Medulla oblongata (tissue), 1 donor: Measurements from ENCODE around the gene CCSER1.

Source experiments
- DNase-seq: peaks from one replicate; pipeline ENCODE4 v3.0.0-alpha.2; 2015; ENCODE audit errors: extremely low spot score

CCSER1 gene

DNA sequence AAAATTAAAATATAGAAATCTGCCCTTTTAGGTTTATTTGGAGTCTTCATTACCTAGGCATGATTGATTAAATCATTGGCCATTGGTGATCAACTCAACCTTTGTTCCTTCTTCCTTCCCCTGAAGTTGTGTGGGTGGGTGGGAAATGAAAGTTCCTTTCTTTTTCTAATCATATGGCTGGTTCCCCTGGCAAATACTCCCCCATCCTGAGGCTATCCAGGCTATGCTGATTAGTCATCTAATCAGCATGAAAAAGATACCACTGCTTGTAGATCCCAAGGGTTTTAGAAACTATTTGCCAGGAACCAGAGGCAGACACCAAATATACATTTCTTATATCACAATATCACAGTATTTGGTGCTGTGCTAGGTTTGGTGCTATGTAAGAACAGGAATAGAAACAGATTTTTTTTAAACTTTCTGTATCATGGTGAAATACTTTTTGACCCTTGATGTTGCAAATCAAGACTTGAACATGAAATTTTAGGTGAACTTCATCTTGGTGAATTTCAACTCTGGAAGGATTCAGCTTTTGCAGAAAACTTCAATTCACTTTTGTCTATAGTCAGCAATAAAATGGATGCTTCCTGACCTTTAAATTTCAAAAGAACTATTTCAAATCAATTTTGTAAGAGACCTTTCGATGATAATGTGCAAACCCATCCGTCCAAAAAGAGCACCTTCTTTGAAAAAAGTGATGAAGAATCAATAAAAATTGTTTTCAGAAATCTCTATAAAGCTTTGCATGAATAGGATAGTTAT lies 71.1 kb downstream of the CCSER1 start:
- DNase-seq = no peak

DNA sequence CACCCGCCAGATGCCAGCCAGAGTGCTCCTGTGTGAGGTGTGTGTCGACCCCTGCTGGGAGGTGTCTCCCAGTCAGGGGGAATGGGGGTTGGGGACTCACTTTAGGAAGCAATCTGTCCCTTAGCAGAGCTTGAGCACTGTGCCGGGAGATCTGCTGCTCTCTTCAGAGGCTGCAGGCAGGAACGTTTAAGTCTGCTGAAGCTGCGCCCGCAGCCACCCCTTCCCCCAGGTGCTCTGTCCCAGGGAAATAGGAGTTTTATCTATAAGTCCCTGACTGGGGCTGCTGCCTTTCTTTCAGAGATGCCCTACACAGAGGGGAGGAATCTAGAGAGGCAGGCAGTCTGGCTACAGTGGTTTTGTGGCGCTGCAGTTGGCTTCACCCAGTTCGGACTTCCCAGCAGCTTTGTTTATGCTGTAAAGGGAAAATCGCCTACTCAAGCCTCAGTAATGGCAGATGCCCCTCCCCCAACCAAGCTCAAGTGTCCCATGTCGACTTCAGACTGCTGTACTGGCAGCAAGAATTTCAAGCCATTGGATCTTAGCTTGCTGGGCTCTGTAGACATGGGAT lies 80.8 kb downstream of the CCSER1 start:
- no peak for DNase-seq

DNA sequence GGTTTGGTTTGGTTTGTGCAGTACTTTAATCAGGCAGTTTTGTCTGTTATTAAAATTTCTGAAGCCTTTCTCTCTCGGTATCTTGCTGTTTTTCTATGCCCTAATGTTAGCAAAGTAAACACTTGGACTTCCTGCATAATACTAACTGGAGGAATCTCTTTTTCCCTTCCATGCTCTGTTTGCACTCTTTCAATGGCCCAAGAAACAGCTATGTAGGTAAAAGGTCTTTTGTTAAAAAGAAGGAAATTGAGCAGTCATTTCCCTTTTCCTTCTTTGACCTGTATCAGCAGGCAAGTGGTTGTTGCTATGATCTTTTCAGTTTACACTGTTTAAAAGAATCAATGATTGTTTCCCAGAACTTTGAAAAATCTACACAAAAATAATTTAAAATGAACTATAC lies 82.7 kb downstream of the CCSER1 start:
- no peak for DNase-seq

DNA sequence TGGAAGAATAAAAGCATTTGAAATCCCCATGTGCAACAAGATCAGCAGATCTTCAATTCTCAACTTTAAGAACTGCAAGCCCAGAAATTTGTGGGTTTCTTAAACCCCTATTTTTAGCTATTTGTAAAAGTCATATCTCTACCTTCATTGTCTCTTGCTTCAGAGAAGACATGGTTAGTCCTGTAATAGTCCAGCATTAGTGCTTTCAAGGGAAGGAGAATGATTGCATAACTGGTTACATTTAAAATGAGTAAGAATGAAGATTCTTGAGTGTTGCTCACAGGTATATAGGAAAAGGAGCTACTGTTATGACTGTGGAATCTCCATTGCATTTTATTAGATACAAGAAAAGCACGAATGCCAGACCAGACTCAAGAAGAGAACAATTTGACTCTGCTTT lies 84.0 kb downstream of the CCSER1 start:
- no peak for DNase-seq

DNA sequence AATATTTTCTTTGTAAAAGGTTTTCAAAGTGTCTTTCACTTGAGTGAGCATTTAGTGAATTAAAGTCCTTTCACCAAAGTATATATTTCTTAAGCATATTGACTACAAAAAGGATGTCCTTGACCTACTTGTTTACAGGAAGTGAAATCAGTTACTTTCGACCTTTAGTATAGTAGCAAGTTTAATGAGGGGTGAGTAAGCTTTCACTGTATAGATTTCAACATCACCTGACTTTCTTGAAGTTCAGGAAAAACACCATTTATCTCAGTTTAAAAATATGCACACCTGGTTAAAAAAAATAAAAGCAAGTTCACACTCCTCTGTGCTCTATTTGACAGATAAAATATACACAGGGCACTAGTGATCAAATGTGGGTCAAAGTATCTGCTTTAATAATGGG lies 88.1 kb downstream of the CCSER1 start:
- DNase-seq = no peak

DNA sequence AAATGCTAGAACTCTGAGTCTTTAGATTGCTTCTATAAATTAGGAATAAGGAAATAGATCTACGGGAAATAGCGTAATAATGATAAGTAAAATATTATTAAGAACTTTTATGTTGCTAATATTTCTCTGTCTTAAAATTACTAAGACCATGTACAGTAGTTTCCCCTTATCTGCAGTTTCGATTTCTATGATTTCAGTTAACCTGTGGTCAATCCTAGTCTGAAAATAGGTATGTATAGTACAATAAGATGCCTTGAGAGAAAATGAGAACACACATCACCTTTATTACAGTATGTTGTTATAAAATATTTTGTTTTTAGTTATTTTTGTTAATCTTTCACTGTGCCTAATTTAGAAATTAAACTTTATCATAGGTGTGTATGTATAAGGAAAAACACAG lies 92.6 kb downstream of the CCSER1 start:
- no peak for DNase-seq

DNA sequence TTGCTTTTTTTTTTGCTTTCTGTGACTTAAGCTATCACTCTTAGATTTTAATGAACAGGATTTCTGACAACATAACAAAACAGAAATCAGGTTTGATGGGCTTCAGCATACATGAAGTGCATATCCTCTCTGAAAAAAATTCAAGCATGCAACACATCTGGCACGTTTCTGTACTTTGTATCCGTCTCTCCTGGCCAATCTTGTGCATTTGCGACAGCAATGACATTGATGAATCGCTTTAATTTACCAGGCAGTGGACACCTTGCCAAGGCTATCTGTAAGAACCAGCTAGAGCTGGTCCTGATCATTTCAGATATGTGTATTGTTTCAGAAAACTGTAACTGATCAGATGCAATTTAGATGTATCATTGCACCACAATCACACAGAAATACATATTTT lies 93.3 kb downstream of the CCSER1 start:
- no peak for DNase-seq

DNA sequence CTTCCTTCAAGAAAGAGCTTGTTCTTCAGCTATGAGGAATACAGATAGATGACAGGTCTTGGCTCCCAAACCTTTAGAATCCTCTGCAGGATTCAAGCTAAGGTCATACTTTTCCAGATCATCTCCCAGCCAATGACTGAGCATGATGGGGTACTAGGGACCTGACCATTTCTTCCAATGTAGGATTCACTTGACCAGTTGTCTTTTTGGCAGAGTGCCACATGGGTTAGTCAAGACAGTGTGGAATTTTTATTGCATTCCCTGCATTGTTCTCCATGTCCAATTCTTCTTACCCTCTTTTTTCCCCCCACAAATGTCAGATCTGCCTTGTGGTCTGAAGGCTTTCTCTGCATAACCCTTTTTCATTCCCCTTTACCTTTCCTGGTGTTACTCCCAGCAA lies 99.5 kb downstream of the CCSER1 start:
- no peak for DNase-seq

DNA sequence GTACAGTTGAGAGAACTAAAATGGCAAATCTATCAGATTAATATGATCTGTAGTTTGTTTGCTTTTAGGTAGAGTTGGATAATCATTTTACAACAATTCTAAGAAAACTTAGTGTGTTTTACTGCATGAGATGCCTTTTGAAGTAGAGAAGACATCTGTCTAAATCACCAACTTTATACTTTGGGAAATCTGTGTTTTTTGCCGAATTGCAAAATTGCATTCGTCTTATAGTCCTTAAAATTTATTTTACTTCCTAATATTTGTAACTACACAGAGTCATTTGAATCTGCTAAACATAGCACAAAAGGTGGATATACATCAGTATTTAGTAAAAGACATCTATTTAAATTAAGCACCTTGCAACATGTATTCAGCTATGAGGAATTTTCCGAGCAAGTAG lies 100.0 kb downstream of the CCSER1 start:
- DNase-seq = no peak

DNA sequence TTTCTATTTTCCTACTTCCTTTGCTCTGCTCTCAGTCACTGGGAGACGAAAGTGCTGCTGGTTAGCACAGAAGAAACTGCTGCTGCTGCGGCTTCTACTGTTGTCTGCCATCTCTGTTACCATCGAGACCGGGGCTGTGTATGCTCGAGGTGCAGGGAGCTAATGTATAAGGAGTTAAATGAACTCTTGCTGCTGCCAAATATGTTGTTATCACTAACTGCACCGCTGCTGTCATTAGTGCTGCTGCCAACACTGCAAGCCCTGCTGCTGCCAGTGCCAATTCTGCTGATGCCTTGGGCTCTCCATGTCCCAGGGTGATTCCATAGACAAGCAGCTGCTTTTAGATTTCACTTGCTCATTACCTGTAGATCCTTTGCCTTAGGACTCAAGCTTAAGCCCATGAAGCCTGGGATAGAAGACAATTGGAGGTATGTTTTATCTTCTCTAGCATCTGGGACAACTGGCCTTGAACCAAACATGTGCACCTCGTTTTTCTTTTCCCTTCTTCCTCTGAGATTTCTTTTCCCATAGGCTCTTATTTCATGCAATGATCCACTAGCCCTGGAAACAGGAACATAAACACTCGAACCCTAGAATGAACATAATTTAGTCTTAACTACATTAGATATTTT lies 107.8 kb downstream of the CCSER1 start:
- no peak for DNase-seq

DNA sequence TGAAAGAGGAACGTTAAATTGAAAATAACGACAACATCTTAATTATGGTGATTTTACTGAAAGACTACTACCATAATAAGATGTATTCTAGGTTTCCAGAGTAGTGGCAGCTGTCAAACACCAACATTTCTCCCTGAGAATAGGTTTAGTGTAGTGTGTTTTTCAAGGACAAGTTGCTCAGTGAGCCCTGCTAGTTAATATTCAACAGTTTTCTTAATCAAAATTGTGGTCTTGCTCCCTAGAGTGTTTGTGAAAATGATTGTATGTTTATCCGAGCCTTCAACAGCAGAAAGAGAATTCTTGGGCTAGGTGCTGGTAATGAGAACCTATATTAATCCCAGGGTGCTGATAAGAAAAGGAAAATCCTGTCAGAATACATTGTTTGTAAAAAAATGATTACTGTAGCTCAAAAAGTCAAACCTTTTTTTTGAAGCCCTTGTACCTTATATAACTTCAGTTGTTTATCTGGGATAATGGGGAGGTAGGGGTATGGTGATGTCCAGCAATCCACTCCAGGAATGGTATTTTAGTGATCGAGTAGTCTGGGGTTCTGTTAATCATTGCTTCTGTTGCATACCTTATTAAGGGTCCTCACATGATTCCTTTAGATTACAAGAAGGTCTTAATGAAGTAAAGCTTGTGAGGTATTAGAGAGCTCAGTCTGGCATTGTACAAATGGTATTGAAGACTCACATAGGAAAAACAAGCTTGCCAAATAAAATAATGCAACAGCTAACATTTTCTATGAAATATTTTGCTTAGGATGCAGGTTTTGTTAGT lies 110.7 kb downstream of the CCSER1 start:
- DNase-seq = no peak

DNA sequence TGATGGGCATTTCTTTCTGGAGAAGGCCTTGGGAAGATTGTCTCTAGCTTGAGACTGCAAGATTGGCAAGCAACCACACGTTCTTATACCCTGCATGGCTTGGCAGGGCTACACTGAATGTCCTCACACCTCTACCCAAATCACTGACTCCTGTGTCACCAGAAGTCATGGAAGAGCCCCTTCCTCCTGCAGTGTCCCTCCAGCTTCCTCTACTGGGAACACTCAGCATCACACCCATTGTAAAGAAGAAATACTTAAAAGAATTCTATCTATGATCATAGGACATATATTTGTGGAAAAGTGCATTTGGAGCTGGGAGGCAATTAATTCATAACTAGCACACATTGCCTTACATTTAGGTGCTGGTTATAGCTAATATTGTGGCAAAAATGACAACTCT lies 113.1 kb downstream of the CCSER1 start:
- DNase-seq = no peak

DNA sequence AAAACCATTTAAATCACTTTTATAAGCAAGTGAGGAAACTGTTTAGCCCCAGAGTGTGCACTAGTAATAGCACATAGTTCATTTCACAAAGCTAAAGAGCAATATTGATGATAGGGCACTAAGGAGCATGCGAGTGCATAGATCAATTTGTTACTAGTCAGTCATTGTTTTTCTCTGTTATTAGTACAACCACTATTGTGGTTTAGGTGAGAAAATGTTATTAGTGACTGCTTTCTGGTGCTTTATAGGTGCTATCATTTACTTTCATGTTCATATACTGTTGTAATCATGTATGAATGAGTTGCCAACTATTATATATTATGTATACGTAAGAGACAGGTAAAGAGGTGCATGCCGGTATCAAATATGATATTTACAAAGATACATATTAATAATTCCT lies 113.8 kb downstream of the CCSER1 start:
- DNase-seq = no peak

DNA sequence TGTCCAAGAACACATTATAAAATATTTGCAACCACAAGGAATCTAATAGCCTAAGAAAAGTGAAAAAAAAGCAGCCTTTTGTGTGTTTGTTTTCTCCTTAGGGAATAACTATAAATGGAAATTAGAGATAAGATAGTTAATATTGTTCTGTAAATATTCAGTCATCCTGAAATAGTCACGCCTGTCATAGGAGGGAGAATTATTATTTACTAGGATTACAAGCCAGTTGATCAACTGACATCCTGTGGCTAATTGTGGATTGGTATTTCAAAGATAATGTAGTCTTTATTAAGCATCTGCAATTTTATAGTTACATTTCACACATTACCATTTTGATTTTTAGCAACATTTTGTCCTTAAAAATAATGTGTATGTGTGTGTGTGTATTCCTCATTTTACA lies 118.6 kb downstream of the CCSER1 start:
- DNase-seq = no peak

DNA sequence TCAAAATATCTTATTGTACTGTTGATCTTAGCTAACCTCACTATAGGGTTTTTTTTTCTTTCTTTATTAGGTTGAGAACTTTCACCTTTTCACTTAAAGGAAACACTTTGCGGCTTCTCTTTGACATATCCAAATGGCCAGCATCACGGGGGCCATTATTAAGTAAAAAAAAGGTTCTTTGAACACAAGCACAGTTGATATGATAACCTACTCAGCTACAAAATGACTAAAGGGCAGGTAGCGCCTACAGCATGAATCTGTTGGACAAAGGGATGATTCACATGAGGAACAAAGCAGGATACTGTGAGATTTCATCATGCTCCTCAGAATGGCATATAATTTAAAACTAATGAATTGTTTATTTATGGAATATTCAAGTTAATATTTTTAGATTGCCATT lies 119.6 kb downstream of the CCSER1 start:
- no peak for DNase-seq

DNA sequence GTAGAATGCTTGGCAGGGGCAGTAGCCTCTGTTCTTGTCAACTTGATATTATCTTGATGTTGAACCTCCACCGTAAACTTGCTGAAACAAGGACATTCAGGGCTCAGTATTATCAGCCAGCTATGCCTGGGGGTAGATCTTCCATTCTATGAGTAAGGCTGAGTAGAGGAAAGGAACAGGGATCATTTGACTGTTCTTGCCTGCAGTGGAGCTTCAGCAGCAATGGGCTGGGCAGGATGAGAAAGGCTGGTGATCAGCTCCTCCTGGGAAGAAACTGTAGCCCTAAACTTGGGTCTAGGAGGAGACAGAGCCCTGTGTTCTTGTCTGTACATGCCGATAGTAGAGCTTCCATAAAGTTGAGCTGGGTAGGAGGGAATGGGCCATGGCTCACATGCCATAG lies 127.2 kb downstream of the CCSER1 start:
- no peak for DNase-seq

DNA sequence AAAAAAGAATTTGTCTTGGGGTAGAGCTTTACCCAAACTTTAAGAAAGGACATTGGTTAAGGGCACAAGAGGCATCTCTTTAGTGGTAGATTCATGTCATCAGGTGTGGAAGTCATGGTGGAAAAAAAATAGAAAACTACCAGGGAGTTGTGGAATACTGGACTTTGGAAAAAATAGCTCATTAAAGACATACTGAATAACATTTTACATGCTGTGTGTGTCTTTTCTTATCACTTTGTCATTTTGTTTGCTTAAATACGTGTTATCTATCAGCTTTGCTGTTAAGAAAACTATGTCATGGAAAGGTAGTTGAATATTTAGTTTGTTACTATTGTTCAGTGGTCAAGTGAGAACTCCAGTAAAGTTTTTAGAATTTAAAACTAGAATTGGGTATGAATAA lies 147.0 kb downstream of the CCSER1 start:
- no peak for DNase-seq

DNA sequence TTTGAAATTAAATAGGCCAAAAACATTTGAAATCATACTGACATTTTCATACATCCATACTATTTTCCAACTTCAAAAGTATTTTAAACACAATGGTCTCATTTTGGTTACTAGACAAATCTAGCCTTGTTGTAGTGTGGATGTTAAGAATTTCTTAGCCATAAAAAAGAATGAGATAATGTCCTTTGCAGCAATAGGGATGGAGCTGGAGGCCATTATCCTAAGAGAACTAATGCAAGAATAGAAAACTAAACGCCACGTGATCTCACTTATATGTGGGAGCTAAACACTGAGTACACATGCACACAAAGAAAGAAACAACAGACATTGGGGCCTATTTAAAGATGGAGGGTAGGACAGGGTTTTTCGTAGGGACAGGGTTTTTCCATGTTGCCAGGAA lies 153.8 kb downstream of the CCSER1 start:
- no peak for DNase-seq

DNA sequence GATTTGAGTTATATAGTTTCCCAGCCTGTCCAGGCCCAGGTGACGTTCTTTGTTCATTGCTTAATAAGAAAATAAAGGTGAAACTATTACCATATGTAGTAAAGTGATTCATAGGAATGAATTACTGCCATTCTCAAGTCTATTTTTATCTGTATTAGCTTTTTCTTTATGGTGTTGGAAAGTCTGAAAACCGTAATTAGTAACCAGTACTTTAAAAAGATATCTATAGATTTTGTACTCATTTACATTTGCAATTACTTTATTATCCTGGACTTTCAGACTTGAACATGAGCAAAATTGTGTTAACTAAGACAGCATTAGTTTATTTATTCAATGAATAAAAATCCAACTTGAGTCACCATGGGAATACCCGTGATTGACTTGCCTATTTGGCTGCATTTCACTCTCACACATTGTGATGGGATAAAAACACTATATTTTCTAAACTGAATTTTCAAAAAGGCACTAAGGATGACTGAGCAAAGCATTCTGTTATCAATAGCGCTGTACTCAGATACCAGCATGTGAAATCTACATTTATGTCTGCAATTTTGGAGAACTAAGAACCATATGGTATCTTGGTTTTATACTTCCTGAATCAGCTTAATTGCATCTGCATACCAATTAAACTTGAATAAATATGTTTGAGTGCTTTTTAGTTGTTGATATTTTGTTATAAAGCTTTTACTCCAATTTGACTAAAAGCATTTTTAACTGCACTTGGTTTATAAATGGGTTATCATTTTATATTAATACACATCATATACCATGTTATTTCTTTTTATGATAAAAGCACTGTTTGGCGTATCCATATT lies 154.6 kb downstream of the CCSER1 start:
- no peak for DNase-seq

DNA sequence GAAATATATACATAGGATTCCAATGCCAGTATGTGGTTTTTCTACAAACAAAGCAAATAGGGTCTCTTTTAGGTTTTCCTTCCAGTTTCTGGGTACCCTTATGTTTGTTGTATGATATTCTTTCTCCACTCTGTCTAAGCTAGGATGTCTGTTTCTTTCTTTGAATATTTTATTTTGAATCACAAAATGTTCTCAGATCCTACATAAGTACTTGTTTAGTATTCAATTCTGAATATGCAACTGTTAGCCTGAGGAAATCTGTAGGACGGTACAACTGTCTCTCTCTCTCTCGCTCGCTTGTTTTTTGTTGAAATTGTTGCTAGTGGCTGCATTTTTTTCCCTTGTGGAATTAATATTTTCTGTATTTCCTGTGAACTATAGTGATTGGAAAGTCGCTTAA lies 163.2 kb downstream of the CCSER1 start:
- DNase-seq = no peak

DNA sequence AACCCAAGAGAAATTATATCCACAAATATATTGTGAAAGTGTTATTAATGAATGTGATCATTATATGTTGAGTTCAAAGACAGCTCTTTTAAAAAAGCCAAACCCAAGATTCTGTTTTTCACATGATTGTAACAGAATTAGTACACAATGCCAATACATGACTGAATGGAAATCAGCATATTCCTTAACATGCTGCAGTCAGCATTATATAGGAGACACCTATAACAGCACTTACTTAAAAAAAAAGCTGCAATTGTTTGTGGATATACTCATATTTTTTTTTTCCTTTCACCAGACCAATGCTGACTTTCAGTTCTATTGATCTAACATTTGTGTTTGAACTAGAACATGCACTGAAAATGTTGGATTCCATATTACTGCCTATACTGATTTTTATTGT lies 165.2 kb downstream of the CCSER1 start:
- DNase-seq = no peak

DNA sequence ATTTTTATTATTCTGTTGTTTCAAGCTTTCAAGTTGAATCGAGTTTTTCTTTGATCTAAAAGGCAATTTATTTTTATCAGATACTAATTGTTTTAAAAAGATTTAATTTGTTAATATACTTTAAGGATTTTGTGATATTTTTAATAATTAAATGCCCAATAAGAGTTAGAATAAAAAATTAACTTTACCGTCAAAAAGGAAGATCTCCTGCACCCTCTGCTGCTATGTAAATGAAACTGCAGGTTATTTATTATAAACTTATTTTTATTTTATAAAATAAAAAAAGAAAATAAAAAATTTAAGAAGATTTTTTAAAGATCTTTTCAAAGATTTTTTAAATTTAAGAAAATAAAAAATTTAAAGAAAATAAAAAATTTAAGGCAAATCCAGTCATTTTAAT lies 166.1 kb downstream of the CCSER1 start:
- DNase-seq = peak; percentile 7
